Pancreas (tissue), 10 donors: ENCODE results near the gene TST. TPM values are rescaled to one million over a fixed set of nuclear protein-coding genes. Genes with fewer than 3 reads are reported as not detected.

Experiments
- ATAC-seq, 4 donors: fragments of 200-7000 bp; cut with Tn5 transposase; one replicate each; pipeline versions ENCODE4 v1.8.0 to v1.9.1; 2020; ENCODE audit warnings: mild to moderate bottlenecking in 4 of 4, moderate library complexity in 4 of 4
- DNase-seq, 6 donors: peaks; one replicate each; pipeline ENCODE4 v3.0.0-alpha.2; 2020
- FAIRE-seq: peaks from 2 replicates; lab custom pipeline; 2012; peaks lifted over from hg19 to GRCh38; lab: Jason Lieb, UNC
- H3K27ac ChIP-seq, 4 donors: fragments of 200-600 bp; sonication (generic); 1 replicate in 3 of 4; 2 replicates in 1 of 4; pipeline versions ENCODE4 v1.5.0 to v1.8.0; 2020
- H3K27me3 ChIP-seq, 4 donors: fragments of 200-600 bp; one replicate each; pipeline ENCODE4 v1.8.0; 2021
- H3K36me3 ChIP-seq, 3 donors: fragments of 200-600 bp; sonication (generic) in 1 of 3; one replicate each; pipeline versions ENCODE4 v1.5.0 to v1.8.0; 2020 to 2021
- H3K4me1 ChIP-seq, 3 donors: fragments of 200-600 bp; one replicate each; pipeline ENCODE4 v1.8.0; 2021
- H3K4me3 ChIP-seq, 4 donors: fragments of 200-600 bp; sonication (generic) in 2 of 4; one replicate each; pipeline versions ENCODE4 v1.5.0 to v1.8.0; 2020 to 2021
- H3K9me3 ChIP-seq, 4 donors: fragments of 200-600 bp; one replicate each; pipeline ENCODE4 v1.8.0; 2021
- WGBS, 2 donors: extraction: QIAGEN DNeasy Blood & Tissue Kit; methylation state at CpG; one replicate each; pipeline ENCODE4 v1.1.7; 2013; 5-methylcytosine and 5-hydroxymethylcytosine counted together
- intact Hi-C, 3 donors: fragments of 100-400 bp; cut with DNase I; formaldehyde crosslinking; loops; one replicate each; pipeline versions ENCODE4 v1.11.1 to v1.14.2; 2022
- polyA plus RNA-seq, 2 donors: library from polyadenylated mRNA; stranded (reverse); fragments of 200-250 nt; gene quantifications; one replicate each; pipeline ENCODE4 v1.2.3, GENCODE V29; 2013
- total RNA-seq, 6 donors: library from RNA; stranded (reverse); fragmentation: NEBNext Ultra II Directional in 4 of 6; extraction: Animal tissue kit (Norgen Biotek cat#: 25700) in 4 of 6; gene quantifications; one replicate each; pipeline versions ENCODE4 v1.2.1 to v1.2.4, GENCODE V29; 2021 to 2023
- TF ChIP-seq, protein P1 (sequence below), 4 donors: fragments of 200-600 bp; sonication (generic) in 3 of 4; IDR thresholded peaks; one replicate each; pipeline versions ENCODE4 v1.5.0 to v1.8.0; 2021; ENCODE audit warnings: antibody characterized with exemption in 4 of 4
- donor health status: healthy with polysubstance abuse.
- donor health status: DM: no; HTN: no; CAD: no; lungs with moderate emphysema.
- donor health status: DM: no; HTN: no; CAD: no.
- donor health status: control.
- donor health status: control.
- donor health status: Bipolar disorder and iron deficiency.
- donor health status: DM: yes; HTN: yes; CAD: no.
- donor health status: DM: no; HTN: no; CAD: no.
- donor health status: DM: no; HTN: no; CAD: no.
- donor health status: DM: yes; HTN: yes; CAD: no.

Gene TST
- total and polyA plus RNA-seq, 8 donors: 22.9 to 52.3 (median 37.6) TPM

GRCh38 chr22:37047006-37047405, 27.8 kb upstream of the TST start:
- 83 to 92% methylated on average over 7 of the region's 7 CpGs for WGBS, 2 donors
- intact Hi-C loops: loop anchor here in 1 of 3 donors (10.0 kb wide), 1 partner anchor 172 kb away; no protein-coding TSS in a partner anchor
- TF ChIP-seq, protein P1, sequence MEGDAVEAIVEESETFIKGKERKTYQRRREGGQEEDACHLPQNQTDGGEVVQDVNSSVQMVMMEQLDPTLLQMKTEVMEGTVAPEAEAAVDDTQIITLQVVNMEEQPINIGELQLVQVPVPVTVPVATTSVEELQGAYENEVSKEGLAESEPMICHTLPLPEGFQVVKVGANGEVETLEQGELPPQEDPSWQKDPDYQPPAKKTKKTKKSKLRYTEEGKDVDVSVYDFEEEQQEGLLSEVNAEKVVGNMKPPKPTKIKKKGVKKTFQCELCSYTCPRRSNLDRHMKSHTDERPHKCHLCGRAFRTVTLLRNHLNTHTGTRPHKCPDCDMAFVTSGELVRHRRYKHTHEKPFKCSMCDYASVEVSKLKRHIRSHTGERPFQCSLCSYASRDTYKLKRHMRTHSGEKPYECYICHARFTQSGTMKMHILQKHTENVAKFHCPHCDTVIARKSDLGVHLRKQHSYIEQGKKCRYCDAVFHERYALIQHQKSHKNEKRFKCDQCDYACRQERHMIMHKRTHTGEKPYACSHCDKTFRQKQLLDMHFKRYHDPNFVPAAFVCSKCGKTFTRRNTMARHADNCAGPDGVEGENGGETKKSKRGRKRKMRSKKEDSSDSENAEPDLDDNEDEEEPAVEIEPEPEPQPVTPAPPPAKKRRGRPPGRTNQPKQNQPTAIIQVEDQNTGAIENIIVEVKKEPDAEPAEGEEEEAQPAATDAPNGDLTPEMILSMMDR (IDR thresholded peaks at IDR 0.05): no peak

DNA sequence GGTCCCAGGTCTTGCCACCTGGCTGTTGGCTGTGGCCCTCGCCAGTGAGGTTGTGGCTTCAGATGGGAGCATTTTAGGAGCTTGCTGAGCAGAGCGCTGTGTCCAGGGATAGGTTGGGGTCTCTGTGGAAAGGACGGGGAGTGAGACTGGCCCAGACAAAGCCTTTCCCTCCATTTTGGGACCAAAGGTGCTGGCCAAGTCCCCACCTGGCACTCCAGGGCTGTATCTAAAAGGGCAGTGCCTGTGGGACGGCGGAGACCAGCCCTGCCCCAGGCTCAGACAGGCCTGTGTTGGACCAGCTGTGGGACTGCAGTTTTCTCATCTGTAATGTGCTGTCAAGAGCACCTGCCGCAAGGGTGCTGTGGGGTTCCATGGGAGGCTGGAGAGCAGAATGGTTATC, 27.3 kb upstream of the TST start:
- no peaks in the 10 kb centered on the region for H3K27me3 ChIP-seq
- no peaks in the 10 kb centered on the region for H3K36me3 ChIP-seq
- whole genome bisulfite sequencing, 2 donors: 72 to 74% methylated on average over 6 of the region's 6 CpGs
- FAIRE-seq (no peak), DNase-seq (no peak), ATAC-seq (no peak)
- intact Hi-C loops: loop anchor here in 1 of 3 donors (10.0 kb wide), 1 partner anchor 172 kb away; no protein-coding TSS in a partner anchor
- no peaks in the 10 kb centered on the region for H3K9me3 ChIP-seq
- no peak overlapping the region for H3K27ac ChIP-seq
- H3K4me3 ChIP-seq: no peak overlapping the region
- peaks cover 0 to 7% (median 6%) of the 10 kb centered on the region in 3 donors for H3K4me1 ChIP-seq
- TF ChIP-seq, protein P1 (IDR thresholded peaks at IDR 0.05): no peak

More at GRCh38 chr22:37047006-37047405, 27.8 kb upstream of the TST start:
- Histone ChIP-seq H3K4me1 (peaks cover 0 to 7% (median 6%) of the 10 kb centered on the region in 3 donors), H3K9me3 (no peaks in the 10 kb centered on the region), H3K4me3 (no peak overlapping the region), H3K27ac (no peak overlapping the region), H3K27me3 (no peaks in the 10 kb centered on the region), H3K36me3 (no peaks in the 10 kb centered on the region)
- no peak for FAIRE-seq
- no peak for DNase-seq
- no peak for ATAC-seq

GRCh38 chr22:37045958-37046357, 26.7 kb upstream of the TST start:
- no peaks in the 10 kb centered on the region for H3K9me3 ChIP-seq
- no peak overlapping the region for H3K27ac ChIP-seq
- no peaks in the 10 kb centered on the region for H3K36me3 ChIP-seq
- TF ChIP-seq, protein P1 (IDR thresholded peaks at IDR 0.05): peak in 1 of 4 donors; percentile 16
- WGBS, 2 donors: 44 to 54% methylated on average over 4 of the region's 4 CpGs
- DNase-seq: no peak
- H3K27me3 ChIP-seq: no peaks in the 10 kb centered on the region
- intact Hi-C loops: loop anchor here in 1 of 3 donors (10.0 kb wide), 1 partner anchor 171 kb away; no protein-coding TSS in a partner anchor
- H3K4me1 ChIP-seq: peaks cover 0 to 7% (median 6%) of the 10 kb centered on the region in 3 donors
- no peak for ATAC-seq
- FAIRE-seq: no peak
- H3K4me3 ChIP-seq: no peak overlapping the region

DNA sequence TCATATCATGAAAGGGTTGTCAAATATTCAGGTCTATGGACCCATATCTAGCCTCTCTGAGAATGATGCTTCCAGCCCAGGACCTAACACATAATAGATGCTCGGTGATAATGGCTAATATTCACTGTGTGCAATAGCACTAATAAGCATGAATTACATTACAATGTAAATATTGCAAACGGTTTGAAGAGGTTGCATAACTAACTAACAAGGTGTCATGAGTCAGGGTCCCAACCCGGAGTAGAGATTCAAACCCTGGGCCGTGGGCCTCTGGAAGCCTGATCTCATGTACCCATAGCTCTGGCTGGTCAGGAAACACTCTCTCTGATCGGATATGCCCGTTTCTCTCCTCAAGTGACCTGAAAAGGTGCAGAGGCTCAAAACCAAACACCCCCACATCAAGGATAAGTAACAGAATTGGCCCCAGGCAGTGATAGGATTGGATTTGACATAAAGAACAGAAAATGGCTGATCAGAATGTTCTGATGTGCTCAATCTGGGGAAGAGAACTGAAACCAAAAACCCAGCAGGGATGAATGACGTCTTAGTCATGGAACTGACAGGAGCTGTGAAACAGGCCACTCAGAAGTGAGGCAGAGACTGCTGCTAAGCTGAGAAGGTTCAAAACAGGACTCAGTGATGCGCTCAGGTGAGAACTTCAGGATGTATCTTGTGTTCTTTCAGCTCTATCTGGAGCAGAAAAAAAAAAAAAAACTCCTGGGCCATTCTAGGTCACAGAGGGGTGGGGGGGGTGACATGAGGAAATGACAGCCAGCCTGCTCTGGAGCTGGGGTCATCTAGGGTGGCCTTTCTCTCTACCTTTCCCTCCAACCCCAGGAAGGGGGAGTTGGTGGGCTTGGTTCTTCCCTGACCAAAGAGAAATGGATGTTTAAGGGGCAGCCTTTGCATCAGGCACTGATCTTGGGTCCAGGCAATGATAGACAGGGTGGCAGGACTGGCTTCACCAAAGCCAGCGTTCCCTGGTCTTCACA, 25.7 kb upstream of the TST start:
- peaks cover 0 to 7% (median 6%) of the 10 kb centered on the region in 3 donors for H3K4me1 ChIP-seq
- DNase-seq: no peak
- intact Hi-C loops: loop anchor here in 1 of 3 donors (10.0 kb wide), 1 partner anchor 170 kb away; no protein-coding TSS in a partner anchor
- no peaks in the 10 kb centered on the region for H3K36me3 ChIP-seq
- H3K27me3 ChIP-seq: no peaks in the 10 kb centered on the region
- no peaks in the 10 kb centered on the region for H3K9me3 ChIP-seq
- 54 to 69% methylated on average over 9 of the region's 9 CpGs for WGBS, 2 donors
- no peak overlapping the region for H3K27ac ChIP-seq
- no peak for FAIRE-seq
- TF ChIP-seq, protein P1 (IDR thresholded peaks at IDR 0.05): no peak
- no peak overlapping the region for H3K4me3 ChIP-seq
- ATAC-seq: no peak
